HG02623 (cell line): ENCODE measurements around the gene IL1R2.

Experiments
- ATAC-seq: cut with Tn5 transposase; IDR thresholded peaks from one replicate; pipeline ENCODE4 v1.9.1; 2021; ENCODE audit warnings: moderate library complexity; ENCODE audit not compliant: unreplicated experiment

IL1R2 gene

DNA sequence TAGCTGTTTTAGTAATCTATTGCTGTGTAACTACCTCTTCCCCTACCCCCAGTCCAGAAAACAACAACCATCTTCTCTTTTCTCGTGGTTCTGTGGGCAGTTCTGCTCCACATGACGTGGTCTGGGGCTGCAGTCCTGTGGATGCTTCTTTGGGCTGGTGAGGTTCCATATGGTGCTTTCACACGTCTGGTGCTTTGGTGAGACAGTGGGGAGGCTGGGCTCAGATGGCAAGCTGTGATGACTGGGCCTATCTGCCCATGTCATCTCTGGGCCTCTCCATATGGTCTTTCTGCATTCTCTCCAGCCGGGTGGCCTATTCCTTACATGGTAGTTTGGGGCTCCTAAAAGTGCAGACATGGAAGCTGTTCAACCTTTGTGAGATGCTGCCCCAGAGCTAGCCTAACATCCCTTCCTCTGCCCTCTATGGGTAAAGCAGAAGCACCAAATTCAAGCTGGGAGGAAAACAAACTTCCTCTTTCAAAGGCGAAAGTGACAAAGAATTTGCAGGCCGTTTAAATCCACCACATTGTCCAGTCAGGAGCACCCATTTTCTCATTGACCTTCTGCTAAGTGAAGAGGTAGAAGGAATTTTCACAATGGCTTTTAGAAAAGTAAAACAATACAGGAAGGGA lies 82.5 kb downstream of the IL1R2 start:
- ATAC-seq = no peak

DNA sequence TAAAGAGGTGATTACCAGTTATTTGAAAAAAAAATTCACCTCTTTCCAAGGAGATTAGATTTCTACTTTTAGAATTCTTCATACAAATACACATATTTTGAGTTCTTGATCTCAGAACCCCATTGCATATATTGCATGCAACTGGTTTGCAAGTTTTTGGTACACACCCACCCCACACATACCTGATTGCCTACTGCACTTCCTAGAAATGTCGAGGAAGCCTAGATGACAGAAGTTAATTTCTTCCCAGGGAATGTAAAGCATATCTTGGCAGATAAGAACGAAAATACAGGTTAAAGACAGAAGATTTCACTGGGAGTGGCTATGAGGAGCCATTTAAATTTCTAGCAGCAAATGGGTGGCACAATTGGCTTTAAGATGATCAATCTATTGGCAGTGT lies 83.7 kb downstream of the IL1R2 start:
- no peak for ATAC-seq

DNA sequence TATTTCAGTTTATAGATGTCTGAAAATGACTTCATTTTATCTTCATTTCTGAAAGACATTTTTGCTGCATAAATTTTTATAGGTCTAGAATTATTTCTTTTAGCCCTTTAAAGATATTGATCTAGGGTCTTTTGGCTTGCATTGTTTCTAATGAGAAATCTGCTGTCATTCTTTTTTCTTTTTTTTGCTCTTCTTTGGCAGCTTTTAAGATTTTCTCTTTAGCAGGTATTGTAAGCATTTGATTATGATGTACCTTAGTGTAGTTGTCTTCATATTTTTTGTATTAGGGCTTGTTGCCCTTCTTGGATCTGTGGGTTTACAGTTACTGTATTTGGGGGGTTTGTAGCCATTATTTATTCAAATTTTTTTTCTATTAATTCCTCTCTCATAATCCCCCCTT lies 84.8 kb downstream of the IL1R2 start:
- no peak for ATAC-seq
